GM12891 (cell line): ENCODE results near the gene IGFBP7.

ENCODE experiments used
- DNase-seq: peaks from one replicate; pipeline ENCODE4 v3.0.0; 2011; ENCODE audit warnings: low spot score; ENCODE audit not compliant: insufficient read length
- FAIRE-seq: peaks from 2 replicates; lab custom pipeline; 2011; peaks lifted over from hg19 to GRCh38; lab: Jason Lieb, UNC
- PAX5 ChIP-seq: IDR thresholded peaks from 2 replicates; pipeline ENCODE4 v1.6.1; 2011; ENCODE audit warnings: low read length, moderate library complexity, mild to moderate bottlenecking; ENCODE audit not compliant: insufficient read depth, severe bottlenecking
- POLR2A ChIP-seq: IDR thresholded peaks from 2 replicates; pipeline ENCODE4 v1.6.1; 2011; ENCODE audit warnings: low read depth, low read length, control low read depth
- POLR2AphosphoS5 ChIP-seq: IDR thresholded peaks from 2 replicates; pipeline ENCODE4 v1.6.1; 2011; ENCODE audit warnings: low read depth, low read length, control low read depth
- POU2F2 ChIP-seq: IDR thresholded peaks from 2 replicates; pipeline ENCODE4 v1.6.1; 2011; ENCODE audit warnings: low read depth, mild to moderate bottlenecking, control low read depth, low read length, moderate library complexity
- SPI1 ChIP-seq: IDR thresholded peaks from 2 replicates; pipeline ENCODE4 v1.6.1; 2011; ENCODE audit warnings: low read depth, low read length, control low read depth
- TAF1 ChIP-seq: IDR thresholded peaks from 2 replicates; pipeline ENCODE4 v1.6.1; 2011; ENCODE audit warnings: low read depth, low read length, control low read depth

Gene IGFBP7

DNA sequence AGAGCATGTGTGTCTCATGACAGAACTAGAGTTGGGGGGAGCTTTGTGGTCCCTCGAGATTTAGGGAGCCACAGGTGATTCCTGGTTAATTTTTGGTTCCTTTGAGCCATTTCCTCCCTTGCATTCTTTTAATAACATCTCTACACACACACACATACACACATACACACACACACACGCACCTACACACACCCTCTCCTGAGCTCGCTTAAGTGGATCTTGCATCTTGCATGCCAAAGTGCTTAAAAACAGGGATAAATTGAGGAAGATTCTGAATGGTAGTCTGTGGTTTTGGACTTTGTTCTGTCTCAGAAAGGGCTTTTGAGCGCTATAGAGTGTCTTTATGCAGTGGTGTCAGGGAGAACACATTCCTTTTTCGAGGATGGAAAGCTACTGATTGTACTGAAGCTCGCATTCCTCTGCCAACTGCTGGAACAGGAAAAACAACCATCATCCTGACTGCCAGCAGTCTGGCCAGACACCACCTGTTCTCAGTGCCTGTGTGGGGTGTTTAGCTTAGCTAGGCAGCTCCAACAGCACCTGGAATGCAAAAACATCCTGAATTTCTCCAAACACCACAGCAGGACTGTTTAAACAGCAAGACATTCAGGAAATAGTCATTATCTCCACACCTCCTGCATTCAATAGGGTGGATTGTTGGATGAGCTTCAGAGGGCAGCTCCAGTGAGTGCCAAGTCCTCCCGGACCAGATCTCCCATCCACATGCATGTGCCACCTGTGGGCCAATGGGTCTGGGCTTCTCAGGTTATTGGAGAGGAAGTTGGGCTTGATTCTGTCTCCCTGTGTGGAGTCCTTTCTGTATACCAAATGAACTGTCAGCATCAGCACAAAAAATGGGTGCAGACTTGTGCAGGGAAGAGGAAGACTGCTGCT lies 21.9 kb upstream of the IGFBP7 start:
- no peak for FAIRE-seq
- no peak for DNase-seq
- no peak for TF ChIP-seq PAX5
- TF ChIP-seq TAF1, result no peak
- no peak for TF ChIP-seq POLR2A
- no peak for TF ChIP-seq POLR2AphosphoS5
- TF ChIP-seq SPI1, result no peak
- TF ChIP-seq POU2F2, result no peak

DNA sequence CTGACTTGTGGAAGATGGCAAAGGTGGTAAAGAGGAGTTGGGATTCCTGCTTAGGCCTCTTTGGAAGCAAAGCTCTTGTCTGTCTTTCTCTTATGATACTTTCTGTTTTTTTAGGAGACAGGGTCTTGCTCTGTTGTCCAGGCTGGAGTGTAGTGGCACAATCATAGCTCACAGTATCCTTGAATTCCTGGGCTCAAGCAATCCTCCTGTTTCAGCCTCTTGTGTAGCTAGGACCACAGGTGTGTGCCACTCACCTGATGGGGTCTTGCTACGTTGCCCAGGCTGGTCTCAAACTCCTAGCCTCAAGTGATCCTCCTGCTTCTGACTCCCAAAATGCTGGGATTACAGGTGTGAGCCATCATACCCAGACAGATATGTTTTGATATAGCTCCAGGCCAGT lies 19.3 kb upstream of the IGFBP7 start:
- DNase-seq (no peak), FAIRE-seq (no peak)
- TF ChIP-seq TAF1 (no peak), POU2F2 (no peak)

DNA sequence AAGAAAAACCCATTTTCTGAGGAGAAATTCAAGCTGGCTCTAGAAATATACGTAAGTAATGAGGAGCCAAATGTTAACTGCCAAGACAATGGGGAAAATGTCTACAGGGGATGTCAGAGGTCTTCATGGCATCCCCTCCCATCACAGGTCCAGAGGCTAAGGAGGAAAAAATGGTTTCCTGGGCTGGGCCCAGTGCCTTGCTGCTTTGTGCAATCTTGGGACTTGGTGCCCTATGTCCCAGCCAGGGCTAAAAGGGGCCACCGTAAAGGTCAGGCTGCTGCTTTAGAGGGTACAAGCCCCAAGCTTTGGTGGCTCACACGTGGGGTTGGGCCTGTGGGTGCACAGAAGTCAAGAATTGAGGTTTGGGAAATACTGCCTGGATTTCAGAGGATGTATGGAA lies 17.2 kb upstream of the IGFBP7 start:
- FAIRE-seq (no peak), DNase-seq (no peak)
- no peak for TF ChIP-seq POLR2AphosphoS5
- TF ChIP-seq SPI1, result no peak
- TF ChIP-seq POLR2A, result no peak
- no peak for TF ChIP-seq TAF1
- no peak for TF ChIP-seq PAX5
- no peak for TF ChIP-seq POU2F2

DNA sequence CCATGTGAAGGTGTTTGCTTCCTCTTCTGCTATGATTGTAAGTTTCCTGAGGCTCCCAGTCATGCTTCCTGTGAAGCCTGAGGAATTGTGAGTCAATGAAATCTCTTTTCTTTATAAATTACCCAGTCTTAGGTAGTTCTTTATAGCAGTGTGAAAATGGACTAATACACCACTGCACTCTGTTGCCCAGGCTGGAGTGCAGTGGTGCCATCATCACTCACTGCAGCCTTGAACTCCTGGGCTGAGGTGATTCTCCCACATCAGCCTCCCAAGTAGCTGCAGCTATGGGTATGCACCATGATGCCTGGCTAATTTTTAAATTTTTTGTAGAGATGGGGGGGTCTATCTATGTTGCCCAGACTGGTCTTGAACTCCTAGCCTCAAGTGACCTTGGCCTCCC lies 15.8 kb upstream of the IGFBP7 start:
- DNase-seq, result no peak
- no peak for FAIRE-seq
- TF ChIP-seq TAF1 (no peak), PAX5 (no peak), SPI1 (no peak), POU2F2 (no peak), POLR2A (no peak), POLR2AphosphoS5 (no peak)

DNA sequence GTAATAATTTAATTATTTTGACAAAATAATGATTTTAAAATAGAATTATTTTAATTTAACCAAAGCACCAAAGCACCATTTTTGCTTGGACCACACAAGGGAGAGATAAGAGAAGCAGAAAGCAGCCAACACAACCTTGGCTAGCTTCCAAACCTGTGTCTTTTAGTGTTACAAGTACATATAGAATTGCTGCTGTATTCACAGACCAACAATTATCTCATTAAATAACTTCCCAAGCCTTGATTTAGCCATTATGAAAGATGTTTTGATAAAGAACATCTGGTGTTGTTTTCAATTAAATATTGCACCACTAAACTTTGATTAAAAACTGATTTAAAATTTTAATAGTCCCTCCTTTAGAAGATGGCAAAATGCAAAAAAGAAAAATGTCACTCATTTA lies 14.0 kb upstream of the IGFBP7 start:
- no peak for FAIRE-seq

DNA sequence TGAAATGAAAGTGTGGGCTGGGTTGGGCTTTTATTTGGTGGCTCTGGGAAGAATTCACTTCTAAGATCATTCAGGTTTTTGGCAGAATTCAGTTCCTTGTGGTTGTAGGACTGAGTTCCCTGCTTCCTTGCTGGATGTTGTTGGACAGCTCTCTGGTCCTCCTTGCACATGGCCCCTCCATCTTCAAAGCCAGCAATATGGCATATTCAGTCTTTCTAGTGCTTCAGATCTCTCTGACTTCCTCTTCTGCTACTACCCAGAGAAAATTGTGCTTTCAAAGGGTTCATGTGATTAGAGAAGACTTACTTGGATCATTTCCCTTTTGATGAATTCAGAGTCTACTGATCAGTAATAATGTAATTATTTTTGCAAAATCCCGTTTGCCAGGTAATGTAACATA lies 12.8 kb upstream of the IGFBP7 start:
- TF ChIP-seq POLR2AphosphoS5 (no peak), POLR2A (no peak), POU2F2 (no peak), PAX5 (no peak), SPI1 (no peak), TAF1 (no peak)
- DNase-seq (no peak), FAIRE-seq (no peak)

More for the DNA sequence above, 14.0 kb upstream of the IGFBP7 start:
- no peak for TF ChIP-seq TAF1
- TF ChIP-seq POLR2AphosphoS5, result no peak
- TF ChIP-seq POLR2A, result no peak
- TF ChIP-seq POU2F2, result no peak
- no peak for TF ChIP-seq SPI1
- no peak for TF ChIP-seq PAX5
- DNase-seq, result no peak

DNA sequence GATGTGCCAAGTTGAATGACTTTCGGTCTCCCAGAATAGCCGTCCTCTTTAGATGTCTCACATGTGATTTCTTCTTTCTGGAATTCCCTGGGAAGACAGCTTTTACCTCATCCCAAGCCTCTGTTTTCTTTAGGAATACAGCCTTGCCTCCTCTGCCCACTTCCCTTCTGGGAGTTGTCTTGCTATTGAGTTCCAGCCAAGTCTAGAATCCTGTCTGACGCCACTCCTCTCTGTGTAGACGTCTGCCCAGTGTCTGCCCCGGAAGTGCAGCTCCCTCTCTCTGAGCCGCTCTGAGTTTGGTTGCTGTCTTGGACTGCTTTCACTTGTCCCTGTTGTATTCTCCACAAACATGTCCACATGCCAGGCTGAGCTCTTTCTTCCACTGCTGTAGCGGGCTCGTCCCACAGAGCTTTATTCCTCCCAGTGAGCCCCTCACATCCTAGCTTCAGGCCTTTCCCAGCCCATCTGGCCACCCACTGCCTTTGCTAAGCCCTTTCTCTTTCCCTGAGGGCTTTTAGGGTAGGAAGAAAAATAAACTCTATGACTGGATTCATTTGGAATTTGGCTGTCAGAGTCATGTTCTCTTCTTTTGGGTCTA lies 9.0 kb upstream of the IGFBP7 start:
- DNase-seq, result no peak
- TF ChIP-seq POLR2AphosphoS5, result no peak
- FAIRE-seq, result no peak

DNA sequence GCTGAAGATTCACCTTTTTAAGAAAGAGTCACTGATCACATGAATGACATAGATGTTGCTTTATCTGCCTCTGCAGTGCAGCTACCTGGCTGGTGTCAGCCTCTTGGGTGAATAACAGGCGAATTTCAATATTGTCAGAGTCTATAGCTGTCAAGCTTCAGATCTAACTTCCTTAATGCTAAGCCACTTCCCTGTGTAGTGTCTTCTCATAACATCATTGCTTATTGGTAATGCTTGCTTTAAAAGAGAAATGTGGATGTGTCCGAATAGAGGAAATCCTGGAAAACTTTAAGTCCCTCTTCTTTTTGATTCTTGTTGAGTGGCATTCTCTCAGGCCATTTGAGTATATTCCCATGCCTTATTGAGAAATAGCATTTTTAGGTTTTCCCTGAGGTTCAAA lies 7.3 kb upstream of the IGFBP7 start:
- no peak for FAIRE-seq
- no peak for DNase-seq

DNA sequence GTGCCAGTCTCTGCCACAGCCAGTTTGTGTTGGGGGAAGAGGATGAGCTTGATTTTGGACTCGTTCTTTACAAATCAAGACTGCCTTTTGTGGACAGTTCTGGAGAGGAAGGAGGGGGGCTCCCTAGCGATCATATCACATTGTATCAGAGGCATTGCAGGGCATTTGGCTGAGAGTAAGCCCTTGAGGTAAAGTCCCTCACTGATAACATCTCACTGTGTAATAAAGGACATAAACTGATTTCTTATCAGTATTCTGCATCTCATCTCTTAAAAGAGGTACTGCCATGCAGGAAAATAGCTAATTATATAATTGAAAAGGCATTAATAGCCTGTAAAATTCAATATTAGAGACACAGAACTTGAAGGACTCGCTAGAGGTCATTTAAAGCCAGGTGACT lies 6.1 kb upstream of the IGFBP7 start:
- DNase-seq (no peak), FAIRE-seq (no peak)
- TF ChIP-seq POLR2A (no peak), TAF1 (no peak), PAX5 (no peak), POLR2AphosphoS5 (no peak), SPI1 (no peak), POU2F2 (no peak)

More for the DNA sequence above, 7.3 kb upstream of the IGFBP7 start:
- TF ChIP-seq TAF1, result no peak
- no peak for TF ChIP-seq POLR2A
- TF ChIP-seq PAX5, result no peak
- TF ChIP-seq SPI1, result no peak
- no peak for TF ChIP-seq POLR2AphosphoS5

DNA sequence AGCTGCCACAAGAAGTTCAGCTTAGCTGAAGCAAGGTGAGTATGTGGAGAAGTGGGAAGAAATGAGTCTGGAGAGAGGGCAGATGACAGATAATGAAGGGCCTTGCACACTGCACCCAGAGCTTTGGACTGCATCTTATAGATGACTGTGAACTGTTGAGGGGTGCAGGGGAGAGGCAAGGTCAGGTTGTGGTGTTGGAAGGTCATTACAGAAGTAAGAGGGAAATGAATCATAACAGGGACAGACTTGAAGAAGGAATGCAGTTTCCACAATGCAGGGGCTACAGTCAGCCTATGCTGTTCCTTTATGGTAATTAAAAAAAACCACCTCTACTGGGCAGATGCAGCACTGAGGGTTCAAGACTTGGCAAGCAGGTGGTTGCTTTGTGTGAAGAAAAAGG lies 4.8 kb upstream of the IGFBP7 start:
- no peak for TF ChIP-seq POU2F2
- TF ChIP-seq PAX5, result no peak
- no peak for TF ChIP-seq POLR2AphosphoS5
- no peak for TF ChIP-seq POLR2A
- TF ChIP-seq SPI1, result no peak
- no peak for TF ChIP-seq TAF1
- DNase-seq (no peak), FAIRE-seq (no peak)
